ENCODE data around the gene ZNF141. TPM values are rescaled to one million over a fixed set of nuclear protein-coding genes. Genes with fewer than 3 reads are reported as not detected.

The ZNF141 gene
- total and polyA plus RNA-seq, 2 of the 8 experiments (the other 6 are each of a cell fraction or from before 2014, with no cell fraction given), result 8.5 to 50.8 TPM

DNA sequence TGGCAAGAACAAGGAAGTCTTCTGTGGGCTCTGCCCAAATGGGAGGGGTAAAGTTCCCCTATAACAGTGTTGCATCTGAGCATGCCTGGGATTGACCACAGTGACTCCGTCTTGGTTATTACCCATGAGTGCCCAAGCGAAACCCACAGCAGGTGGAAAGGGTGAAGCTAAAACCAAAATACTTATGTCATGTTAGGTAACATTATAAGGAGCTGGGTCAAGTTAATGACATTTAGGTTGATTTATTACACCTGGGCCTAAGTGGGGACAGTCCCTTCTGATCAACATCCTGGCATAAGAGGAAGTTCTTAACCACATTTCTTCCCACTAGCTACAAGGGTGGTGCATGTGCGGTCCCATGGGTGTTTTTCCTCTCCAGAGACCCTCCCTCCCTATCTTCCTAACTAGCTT, 31.1 kb upstream of the ZNF141 start:
- DNase-seq (ENCODE audit: low read depth in 1 of 2, low spot score in 2 of 2) (no peak), FAIRE-seq (no peak)
- 0 out of 2 replicates have a peak, but pooled peaks cover 3% of the 10 kb centered on the region for H3K79me1 ChIP-seq (ENCODE audit: low read depth, low read length)
- H4K91ac ChIP-seq (replicated peaks; ENCODE audit: insufficient read length, low read length), result no peak overlapping the region
- H3K27me3 ChIP-seq (replicated peaks in 1 of 4; ENCODE audit: control insufficient read depth in 3 of 4, extremely low read depth in 1 of 4, insufficient read depth in 3 of 4, low read length in 3 of 4), result peaks cover 0 to 2% (median 0%) of the 10 kb centered on the region in 4 experiments; a peak in 1 of 7 replicates
- whole genome bisulfite sequencing, 2 experiments (ENCODE audit: extremely low coverage in 1 of 2, insufficient coverage in 1 of 2, insufficient read length in 1 of 2, insufficient replicate concordance in 2 of 2, low coverage in 1 of 2, low lambda C conversion rate in 2 of 2, missing lambda C conversion rate in 1 of 2), result 85% methylated on average over 3 of the region's 3 CpGs; no CpG with 5 or more reads in 1 of the 2 experiments
- H3K4me3 ChIP-seq (ENCODE audit: extremely low read depth in 1 of 4, insufficient read depth in 2 of 4, low read depth in 3 of 4, low read length in 4 of 4), result no peak overlapping the region
- no peak overlapping the region for H2BK12ac ChIP-seq (ENCODE audit: low read depth, low read length)
- H2BK20ac ChIP-seq (ENCODE audit: low read length), result no peak overlapping the region
- no peak overlapping the region for H3K9ac ChIP-seq (replicated peaks in 1 of 4; ENCODE audit: extremely low read depth in 1 of 4, low read depth in 3 of 4, low read length in 3 of 4)
- peaks cover 10% of the 10 kb centered on the region; the same call in 1 of the 2 replicates for H3K23me2 ChIP-seq (ENCODE audit: low read depth, low read length)
- H3K4me1 ChIP-seq (replicated peaks in 1 of 4; ENCODE audit: control insufficient read depth in 3 of 4, insufficient read depth in 4 of 4, low read length in 3 of 4), result peaks cover 0 to 6% (median 3%) of the 10 kb centered on the region in 4 experiments; a peak in 4 of 7 replicates
- no peak overlapping the region for H3K56ac ChIP-seq (replicated peaks; ENCODE audit: insufficient read length, low read depth, low read length)
- H2BK120ac ChIP-seq (replicated peaks; ENCODE audit: low read depth, low read length), result no peak overlapping the region
- no peak overlapping the region for H4K5ac ChIP-seq (ENCODE audit: insufficient read length, low read depth, low read length)
- H3K4ac ChIP-seq (replicated peaks; ENCODE audit: insufficient read length, low read depth, low read length), result no peak overlapping the region
- H3K23ac ChIP-seq (ENCODE audit: insufficient read length), result no peak overlapping the region
- H3K9me3 ChIP-seq (ENCODE audit: insufficient read depth in 2 of 2, low read depth in 1 of 2, low read length in 1 of 2), result peaks cover 3 to 4% of the 10 kb centered on the region in 2 experiments; a peak in 2 of 4 replicates
- peaks cover 0 to 10% (median 5%) of the 10 kb centered on the region in 4 experiments; a peak in 3 of 8 replicates for H3K36me3 ChIP-seq (ENCODE audit: control insufficient read depth in 2 of 4, insufficient read depth in 4 of 4, low read length in 3 of 4)
- H2BK15ac ChIP-seq (ENCODE audit: low read length), result 0 out of 2 replicates have a peak overlapping the region, but pooled peaks have one; percentile 16
- no peak overlapping the region for H3K14ac ChIP-seq (ENCODE audit: insufficient read length)
- no peak overlapping the region for H2AFZ ChIP-seq (ENCODE audit: low read length)
- peaks cover 5 to 8% of the 10 kb centered on the region in 2 experiments for H4K20me1 ChIP-seq (replicated peaks in 1 of 2; ENCODE audit: control insufficient read depth in 1 of 2, insufficient read depth in 2 of 2, low read length in 2 of 2)
- CTCF ChIA-PET (ENCODE audit: partially characterized antibody), result interaction anchor here (1.0 to 2.8 kb wide), 4 partner anchors 10 to 198 kb away, joined by 3 to 9 read pairs (median 5); no protein-coding TSS in a partner anchor
- no peak overlapping the region for H3K18ac ChIP-seq (ENCODE audit: extremely low read depth, low read length)
- POLR2A ChIA-PET (ENCODE audit: partially characterized antibody), result interaction anchor here (0.6 to 3.4 kb wide), 6 partner anchors 8 to 271 kb away, joined by 3 to 18 read pairs (median 4); partner anchors contain the start of gene ZNF141
- no peak overlapping the region for H2AK5ac ChIP-seq (ENCODE audit: low read depth, low read length)
- no peak overlapping the region for H2BK5ac ChIP-seq (ENCODE audit: low read depth, low read length)
- no peak overlapping the region for H3K27ac ChIP-seq (ENCODE audit: low read depth, low read length)
- peaks cover 19 to 38% of the 10 kb centered on the region in 2 experiments for H3K79me2 ChIP-seq (ENCODE audit: control insufficient read depth in 1 of 2, insufficient read depth in 2 of 2, low read length in 2 of 2)
- H3K4me2 ChIP-seq (ENCODE audit: insufficient read depth in 1 of 2, low read depth in 2 of 2, low read length in 2 of 2), result no peak overlapping the region
- no peak overlapping the region for H4K8ac ChIP-seq (ENCODE audit: extremely low read depth, insufficient read depth, low read length)
- TF ChIP-seq CHD1 (IDR thresholded peaks at IDR 0.05; ENCODE audit: low read depth, low read length) (no peak), CEBPB (IDR thresholded peaks at IDR 0.05; ENCODE audit: low read depth, low read length) (no peak), JUND (IDR thresholded peaks at IDR 0.05; ENCODE audit: low read length) (no peak), RXRA (IDR thresholded peaks at IDR 0.05; ENCODE audit: insufficient read depth, low read depth, low read length) (no peak), RFX5 (IDR thresholded peaks at IDR 0.05; ENCODE audit: borderline replicate concordance, low read depth, low read length) (no peak), TCF12 (IDR thresholded peaks at IDR 0.05; ENCODE audit: low read depth, low read length) (no peak), SIN3A (conservative IDR thresholded peaks at IDR 0.05 in 1 of 2, IDR thresholded peaks at IDR 0.05 in 1 of 2; ENCODE audit: low read depth in 1 of 2, low read length in 2 of 2) (no peak), CTBP2 (IDR thresholded peaks at IDR 0.05; ENCODE audit: borderline replicate concordance, insufficient read depth, insufficient read length, low read length) (no peak), CHD2 (IDR thresholded peaks at IDR 0.05; ENCODE audit: low read length) (no peak), BCL11A (IDR thresholded peaks at IDR 0.05; ENCODE audit: low read depth in 2 of 2, low read length in 2 of 2) (no peak), USF2 (IDR thresholded peaks at IDR 0.05; ENCODE audit: low read length) (no peak)
- TF ChIP-seq, protein P1, sequence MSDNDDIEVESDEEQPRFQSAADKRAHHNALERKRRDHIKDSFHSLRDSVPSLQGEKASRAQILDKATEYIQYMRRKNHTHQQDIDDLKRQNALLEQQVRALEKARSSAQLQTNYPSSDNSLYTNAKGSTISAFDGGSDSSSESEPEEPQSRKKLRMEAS (IDR thresholded peaks at IDR 0.05), result no peak

All from H1 (cell line).